ES-I3 (cell line): Measurements from ENCODE around the gene CCDC86.
"Not testable (repeated sequence)": the region's sequence is repeated elsewhere in the genome, so short reads cannot be mapped to it uniquely, and the experiment has no call there.

Experiments
- H3K36me3 ChIP-seq: 2 replicates; pipeline ENCODE4 v1.6.1; 2013; ENCODE audit warnings: mild to moderate bottlenecking, low read length, control low read depth, moderate library complexity; ENCODE audit not compliant: insufficient read depth
- H3K4me1 ChIP-seq: 2 replicates; pipeline ENCODE4 v1.6.1; 2013; ENCODE audit warnings: mild to moderate bottlenecking, control low read depth, low read length; ENCODE audit not compliant: insufficient read depth
- H3K9ac ChIP-seq: 2 replicates; pipeline ENCODE4 v1.6.1; 2013; ENCODE audit warnings: low read depth, mild to moderate bottlenecking, low read length, moderate library complexity
- H3K9me3 ChIP-seq: 2 replicates; pipeline ENCODE4 v1.6.1; 2013; ENCODE audit warnings: mild to moderate bottlenecking, low read length, moderate library complexity; ENCODE audit not compliant: control insufficient read depth, insufficient read depth

Gene CCDC86

DNA sequence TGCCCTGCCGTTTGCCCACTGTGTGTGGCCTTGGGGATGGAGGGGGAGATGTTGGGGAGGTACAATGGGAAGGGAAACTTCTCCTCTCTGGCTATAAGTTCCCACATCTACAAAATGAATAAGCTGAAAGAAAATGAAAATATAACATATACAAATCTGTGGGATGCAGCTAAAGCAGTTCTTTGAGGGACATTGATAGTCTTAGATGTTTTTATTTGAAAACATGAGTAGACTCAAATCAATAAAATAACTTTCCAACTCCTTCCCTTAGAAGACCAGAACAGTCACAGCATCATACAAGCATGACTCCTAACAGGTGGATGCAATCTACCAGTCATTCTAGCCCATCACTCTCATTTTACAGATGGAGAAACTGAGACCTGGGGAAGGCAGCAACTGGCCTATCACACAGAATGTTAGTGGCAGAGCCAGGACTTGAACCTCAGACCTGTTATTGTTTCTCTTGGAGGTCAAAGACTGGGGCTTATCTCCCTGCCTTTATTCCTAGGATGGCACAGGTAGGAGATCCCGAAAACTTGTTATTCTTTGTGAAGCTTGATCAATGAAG is 25.2 kb upstream of the CCDC86 start:
- Histone ChIP-seq H3K9ac (no peak overlapping the region), H3K4me1 (no peaks in the 10 kb centered on the region), H3K9me3 (no peaks in the 10 kb centered on the region; the same call in none of the 2 replicates), H3K36me3 (no peaks in the 10 kb centered on the region)

DNA sequence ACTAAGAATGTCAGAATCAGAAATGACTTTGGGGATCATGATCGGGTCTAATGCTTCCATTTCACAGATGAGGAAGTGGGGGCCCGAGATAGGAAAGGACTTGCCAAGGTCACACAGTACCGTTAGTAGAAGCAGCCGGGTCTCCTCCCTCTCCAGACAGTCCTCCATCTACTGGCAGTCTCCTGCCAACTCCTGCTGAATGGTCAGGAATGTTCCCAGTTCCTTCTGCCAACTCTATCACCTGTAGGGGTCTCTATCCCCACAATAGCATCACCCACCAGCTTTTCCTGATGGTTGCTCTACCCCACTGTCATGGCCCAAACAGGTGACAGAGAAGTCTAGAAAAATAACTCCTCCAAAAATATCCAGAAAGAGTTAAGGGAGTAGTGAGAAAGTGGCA is 23.9 kb upstream of the CCDC86 start:
- Histone ChIP-seq H3K9me3 (no peaks in the 10 kb centered on the region; the same call in none of the 2 replicates), H3K36me3 (no peaks in the 10 kb centered on the region), H3K4me1 (no peaks in the 10 kb centered on the region), H3K9ac (no peak overlapping the region)

DNA sequence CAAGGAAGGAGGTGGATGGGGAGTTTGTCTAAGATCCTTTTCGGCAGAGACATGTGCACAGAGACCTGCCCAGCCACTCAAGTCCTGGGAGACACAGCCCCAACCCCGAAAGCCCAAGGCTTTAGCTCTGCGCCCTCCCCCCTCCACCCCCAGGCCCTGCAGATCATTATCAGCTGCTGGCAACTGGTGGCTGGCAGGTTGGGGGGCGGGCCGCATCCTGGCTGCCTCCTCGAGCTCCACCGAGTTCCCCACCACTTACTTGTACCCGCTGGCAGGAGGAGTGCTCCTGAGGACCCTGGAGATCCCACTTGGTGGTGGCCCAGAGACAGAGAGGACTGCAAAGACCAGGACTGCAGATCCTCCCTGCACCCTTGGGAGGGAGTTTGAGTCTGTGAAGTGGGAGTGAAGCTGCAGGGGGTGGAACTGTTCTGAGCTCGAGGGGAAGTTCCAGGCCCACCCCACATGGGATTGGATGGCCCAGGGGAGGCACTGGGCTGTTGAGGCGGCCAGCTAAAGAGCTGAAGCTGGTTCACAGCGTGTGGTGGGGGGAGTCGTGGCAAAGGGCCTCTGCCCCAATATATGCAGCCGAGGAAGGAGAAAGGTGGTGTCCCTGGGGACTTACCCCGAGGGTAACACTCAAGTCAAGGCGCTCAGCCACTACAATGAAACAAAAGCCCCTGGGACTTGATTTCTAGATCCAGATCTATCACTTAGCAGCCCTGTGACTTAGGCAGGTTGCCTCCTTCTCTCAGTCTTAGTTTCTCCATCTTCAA is 19.9 kb upstream of the CCDC86 start:
- no peaks in the 10 kb centered on the region for H3K4me1 ChIP-seq
- H3K36me3 ChIP-seq: no peaks in the 10 kb centered on the region
- H3K9me3 ChIP-seq: no peaks in the 10 kb centered on the region
- no peak overlapping the region for H3K9ac ChIP-seq

DNA sequence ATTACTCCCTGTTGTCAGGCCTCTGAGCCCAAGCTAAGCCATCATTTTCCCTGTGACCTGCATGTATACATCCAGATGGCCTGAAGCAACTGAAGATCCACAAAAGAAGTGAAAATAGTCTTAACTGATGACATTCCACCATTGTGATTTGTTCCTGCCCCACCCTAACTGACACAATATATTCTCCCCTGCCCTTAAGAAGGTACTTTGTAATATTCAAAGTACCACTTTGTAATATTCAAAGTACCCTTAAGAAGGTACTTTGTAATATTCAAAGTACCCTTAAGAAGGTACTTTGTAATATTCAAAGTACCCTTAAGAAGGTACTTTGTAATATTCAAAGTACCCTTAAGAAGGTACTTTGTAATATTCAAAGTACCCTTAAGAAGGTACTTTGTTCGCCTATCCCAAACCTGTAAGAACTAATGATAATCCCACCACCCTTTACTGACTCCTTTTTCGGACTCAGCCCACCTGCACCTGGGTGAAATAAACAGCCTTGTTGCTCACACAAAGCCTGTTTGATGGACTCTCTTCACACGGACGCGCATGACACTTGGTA is 18.1 kb upstream of the CCDC86 start:
- H3K9me3 ChIP-seq, H3K9ac ChIP-seq: not testable (repeated sequence)

DNA sequence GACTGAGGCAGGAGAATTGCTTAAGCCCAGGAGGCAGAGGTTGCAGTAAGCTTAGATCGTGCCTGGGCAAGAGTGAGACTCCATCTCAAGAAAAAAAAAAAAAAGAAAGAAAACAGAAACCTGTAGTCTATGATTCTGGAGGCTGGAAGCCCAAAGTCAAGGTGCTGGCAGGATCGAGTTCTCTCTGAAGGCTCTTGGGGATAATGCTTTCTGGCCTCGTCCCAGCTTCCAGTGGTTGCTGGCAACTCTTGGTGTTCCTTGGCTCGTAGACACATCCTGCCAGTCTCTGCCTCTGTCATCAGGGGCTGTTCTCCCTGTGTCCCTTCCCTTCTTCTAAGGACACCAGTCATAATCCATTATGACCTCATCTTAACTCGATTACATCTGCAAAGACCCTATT is 16.8 kb upstream of the CCDC86 start:
- H3K9me3 ChIP-seq: no peaks in the 10 kb centered on the region
- H3K36me3 ChIP-seq: no peaks in the 10 kb centered on the region
- H3K4me1 ChIP-seq: no peaks in the 10 kb centered on the region
- no peak overlapping the region for H3K9ac ChIP-seq

More for the DNA sequence above, 18.1 kb upstream of the CCDC86 start:
- not testable (repeated sequence) for H3K36me3 ChIP-seq, H3K4me1 ChIP-seq

DNA sequence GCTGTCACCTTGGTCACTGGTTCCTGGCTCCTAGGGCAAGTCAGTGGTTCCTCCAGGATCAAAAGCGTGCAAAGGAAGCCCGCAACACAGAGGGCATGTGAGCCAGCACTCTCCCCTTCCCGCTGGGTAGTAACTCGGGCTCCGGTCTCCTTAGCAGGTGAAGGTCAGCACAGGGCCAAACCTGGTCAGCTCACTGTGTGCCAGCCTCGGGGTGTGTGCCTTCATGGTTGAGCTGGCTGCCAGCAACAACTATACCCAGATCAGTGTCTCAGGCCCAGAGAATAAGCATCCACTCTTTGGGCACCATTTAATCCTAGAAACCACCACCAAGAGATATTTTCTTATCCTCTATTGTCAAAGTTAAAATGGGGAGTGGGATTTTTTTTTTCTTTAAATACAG is 16.1 kb upstream of the CCDC86 start:
- H3K36me3 ChIP-seq: no peaks in the 10 kb centered on the region
- no peaks in the 10 kb centered on the region for H3K9me3 ChIP-seq
- no peaks in the 10 kb centered on the region for H3K4me1 ChIP-seq
- H3K9ac ChIP-seq: no peak overlapping the region

DNA sequence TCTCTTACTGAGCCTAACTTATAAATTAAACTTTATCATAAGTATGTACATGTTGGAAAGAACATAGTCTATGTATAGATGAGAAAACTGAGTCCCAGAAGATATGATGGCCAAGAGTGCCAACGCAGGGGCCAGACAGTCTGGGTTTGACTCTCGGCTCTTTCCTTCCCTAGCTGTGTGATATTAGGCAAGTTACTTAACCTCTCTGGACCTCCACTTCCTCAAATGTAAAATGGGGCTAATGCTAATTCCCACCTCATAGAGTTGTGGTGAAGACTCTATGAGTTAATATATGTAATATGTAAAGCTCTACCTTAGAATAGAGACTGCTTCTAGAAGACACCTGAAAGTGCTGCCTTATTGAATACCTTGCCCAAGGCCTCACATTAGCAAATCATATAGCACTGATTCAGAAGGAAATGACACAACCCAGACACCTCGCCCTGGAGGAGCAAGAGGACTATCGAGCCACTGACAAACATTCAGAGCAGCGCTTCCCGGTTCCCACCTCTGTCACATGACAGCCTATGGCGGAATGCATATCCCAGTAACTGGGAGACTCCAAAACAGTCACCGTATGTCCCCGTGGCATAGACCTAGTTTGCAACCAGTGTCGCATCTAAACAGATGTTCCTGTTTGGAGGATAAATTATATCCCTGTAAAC is 11.3 kb upstream of the CCDC86 start:
- Histone ChIP-seq H3K4me1 (no peaks in the 10 kb centered on the region), H3K9me3 (peaks cover 2% of the 10 kb centered on the region; the same call in 1 of the 2 replicates), H3K9ac (peak overlapping the region; percentile 33; the same call in 1 of the 2 replicates), H3K36me3 (no peaks in the 10 kb centered on the region)

DNA sequence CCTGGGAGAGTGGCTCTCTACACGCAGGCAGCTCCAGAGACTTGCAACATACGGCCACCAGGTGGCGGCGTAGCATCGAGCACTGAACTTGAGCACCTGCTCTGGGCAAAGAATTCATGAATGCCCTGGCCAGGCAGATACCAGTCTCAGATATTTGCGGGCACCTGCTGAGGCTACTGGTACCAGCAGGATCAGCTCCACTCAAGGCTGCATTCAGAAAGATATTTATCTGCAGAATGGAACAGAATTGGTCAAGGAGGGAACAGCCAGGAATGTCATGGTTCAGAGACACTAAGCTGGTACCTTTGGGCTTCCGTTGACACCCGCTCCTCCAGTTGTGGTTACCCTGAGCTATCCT is 10.8 kb upstream of the CCDC86 start:
- peaks cover 2% of the 10 kb centered on the region; the same call in 1 of the 2 replicates for H3K9me3 ChIP-seq
- H3K4me1 ChIP-seq: no peaks in the 10 kb centered on the region
- H3K9ac ChIP-seq: peak overlapping the region; percentile 33; the same call in 1 of the 2 replicates
- H3K36me3 ChIP-seq: no peaks in the 10 kb centered on the region

DNA sequence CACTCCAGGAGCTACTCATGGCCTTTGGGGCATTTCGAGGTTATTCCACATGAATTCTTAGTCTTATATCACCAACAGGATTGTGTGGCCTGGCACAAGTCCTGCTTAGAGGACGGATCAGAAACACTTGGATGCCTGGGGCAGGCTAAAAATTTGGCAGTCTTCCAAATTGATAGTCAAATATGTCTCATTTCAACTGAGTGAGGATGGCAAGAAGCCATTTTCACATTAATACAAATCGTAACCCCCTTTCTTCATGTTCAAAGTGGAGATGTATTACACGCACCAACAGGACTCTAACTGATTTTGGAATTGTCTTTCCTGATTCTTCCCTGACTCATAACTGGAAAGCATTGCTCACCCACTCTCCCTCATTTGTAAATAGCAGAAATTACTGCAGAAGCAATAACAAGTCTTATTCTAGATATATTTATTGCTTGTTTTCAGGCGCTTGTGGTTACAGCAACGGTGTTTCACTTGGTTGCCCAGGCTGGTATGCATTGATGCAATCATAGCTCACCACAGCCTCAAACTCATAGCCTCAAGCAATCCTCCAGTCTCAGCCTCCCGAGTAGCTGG is 10.3 kb upstream of the CCDC86 start:
- Histone ChIP-seq H3K9me3 (peaks cover 2% of the 10 kb centered on the region; the same call in 1 of the 2 replicates), H3K36me3 (no peaks in the 10 kb centered on the region), H3K9ac (no peak overlapping the region), H3K4me1 (no peaks in the 10 kb centered on the region)

DNA sequence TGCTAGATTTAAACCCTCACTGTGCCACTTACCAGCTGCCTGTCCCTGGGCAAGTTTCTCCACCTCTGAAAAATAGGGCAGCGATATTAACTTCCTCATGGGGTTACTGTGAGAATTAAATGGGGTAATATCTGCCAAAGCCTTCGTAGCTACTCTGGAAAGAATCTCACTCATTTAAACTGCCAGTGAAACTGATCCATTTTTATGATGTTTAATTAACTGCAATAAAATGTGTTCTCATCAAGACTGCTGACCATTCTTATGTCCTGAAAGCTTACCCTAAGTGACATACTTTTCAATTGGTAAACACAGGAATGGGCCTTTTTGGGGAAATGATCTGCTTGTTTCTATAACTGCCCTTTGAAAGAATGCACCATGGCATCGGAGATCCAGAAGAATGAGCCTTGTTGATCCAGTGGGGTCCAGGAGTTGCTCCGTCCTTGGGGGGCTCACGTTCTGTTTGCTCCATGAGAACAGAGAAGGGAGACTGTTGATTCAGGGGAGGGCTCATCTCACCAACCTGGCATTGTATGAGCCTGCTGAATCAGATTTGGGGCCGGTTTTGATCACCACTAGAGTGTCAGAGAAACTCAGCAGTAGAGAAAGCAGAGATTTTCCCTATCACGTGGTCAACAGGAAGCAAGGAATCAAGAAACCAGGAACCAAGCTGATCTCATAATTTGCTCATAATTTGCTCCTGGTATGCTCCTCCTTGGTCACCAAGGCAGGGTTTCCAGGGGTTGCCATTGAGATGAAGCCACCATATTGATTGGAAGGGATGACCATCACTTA is 7.0 kb upstream of the CCDC86 start:
- no peaks in the 10 kb centered on the region for H3K4me1 ChIP-seq
- H3K9me3 ChIP-seq: peaks cover 2% of the 10 kb centered on the region; the same call in 1 of the 2 replicates
- no peak overlapping the region for H3K9ac ChIP-seq
- no peaks in the 10 kb centered on the region for H3K36me3 ChIP-seq

DNA sequence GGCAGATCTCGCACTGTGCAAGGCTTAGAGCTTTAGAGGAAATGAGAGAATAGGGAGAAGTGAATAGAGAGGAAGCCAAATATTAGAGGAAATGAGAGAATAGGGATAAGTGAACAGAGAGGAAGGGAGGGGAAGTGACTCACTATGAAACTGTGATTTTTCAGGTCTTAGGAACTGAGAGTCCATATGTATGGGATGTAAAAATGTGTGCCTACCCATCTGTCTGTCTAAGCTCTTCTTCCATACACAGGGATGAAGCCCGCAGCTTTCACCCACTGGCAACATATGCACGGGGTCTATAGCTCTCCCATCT is 6.4 kb upstream of the CCDC86 start:
- no peak overlapping the region for H3K9ac ChIP-seq
- no peaks in the 10 kb centered on the region for H3K36me3 ChIP-seq
- H3K9me3 ChIP-seq: peaks cover 2% of the 10 kb centered on the region; the same call in 1 of the 2 replicates
- no peaks in the 10 kb centered on the region for H3K4me1 ChIP-seq

DNA sequence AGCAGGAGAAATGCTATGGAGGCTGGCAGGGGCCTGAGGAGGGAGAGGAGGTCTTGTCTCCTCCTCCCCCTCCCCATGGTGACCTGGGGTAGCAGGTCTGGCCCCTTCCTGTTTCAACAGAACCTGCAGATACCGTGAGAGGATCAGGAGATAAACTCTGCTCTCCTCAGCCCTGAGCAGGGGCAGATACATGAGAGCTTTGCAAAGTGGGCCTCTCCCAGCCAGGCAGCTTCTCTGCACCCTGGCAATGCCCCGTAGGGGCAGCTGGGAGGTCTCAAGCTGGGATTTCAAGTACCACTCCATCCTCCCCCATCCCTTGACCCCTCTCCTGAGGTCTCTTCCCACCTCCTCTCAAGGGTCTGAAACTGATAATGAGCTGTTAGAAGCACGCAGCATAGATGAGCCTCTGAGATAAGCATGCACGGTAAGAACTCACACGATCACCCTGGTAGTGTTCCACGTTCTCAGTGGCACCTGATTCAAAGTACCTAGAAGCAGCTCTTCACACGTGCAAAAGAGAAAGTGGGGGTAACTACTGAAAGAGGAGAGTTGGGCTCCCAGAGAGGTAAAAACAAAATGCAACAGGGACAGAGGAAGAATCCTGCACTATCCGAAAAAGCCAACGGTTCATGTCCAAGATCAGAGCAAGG is 4.9 kb upstream of the CCDC86 start:
- H3K9me3 ChIP-seq: no peaks in the 10 kb centered on the region
- H3K36me3 ChIP-seq: no peaks in the 10 kb centered on the region
- H3K4me1 ChIP-seq: peaks cover 7% of the 10 kb centered on the region; the same call in 1 of the 2 replicates
- no peak overlapping the region for H3K9ac ChIP-seq

DNA sequence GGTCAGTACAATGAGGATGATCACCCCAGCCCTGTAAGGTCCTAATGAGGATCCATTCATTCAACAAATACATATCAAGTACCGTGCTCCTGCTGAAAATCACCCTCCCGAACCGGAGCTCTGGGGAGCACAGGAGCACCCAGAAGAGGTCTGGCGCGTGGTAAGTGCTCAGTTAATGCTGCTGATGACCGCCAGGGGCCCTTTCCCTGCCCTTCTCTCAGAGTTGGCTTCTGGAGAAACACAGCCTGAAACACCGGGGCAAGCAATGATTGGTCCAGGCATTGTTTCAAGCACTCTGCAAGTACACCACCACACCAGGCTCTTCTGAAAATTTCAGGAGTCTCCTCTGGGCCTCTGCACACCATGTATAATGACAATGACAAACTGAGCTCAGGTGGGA is 3.8 kb upstream of the CCDC86 start:
- Histone ChIP-seq H3K9me3 (no peaks in the 10 kb centered on the region), H3K4me1 (peaks cover 7% of the 10 kb centered on the region; the same call in 1 of the 2 replicates), H3K9ac (no peak overlapping the region), H3K36me3 (no peaks in the 10 kb centered on the region)
